ENCODE measurements around the gene RSPH9.

RSPH9 gene

GRCh38 chr6:43676962-43677606 lies 32.2 kb downstream of the RSPH9 start:
- no peaks in the 10 kb centered on the region for H3K27me3 Mint-ChIP-seq
- H3K36me3 Mint-ChIP-seq (ENCODE audit: insufficient read depth): peaks cover 55% of the 10 kb centered on the region
- H3K4me1 Mint-ChIP-seq (ENCODE audit: low read depth in 2 of 2): peaks cover 0 to 1% of the 10 kb centered on the region in 2 donors
- no peak for DNase-seq
- no peak overlapping the region for H3K4me3 Mint-ChIP-seq
- H3K9me3 Mint-ChIP-seq: no peaks in the 10 kb centered on the region
- H3K27ac Mint-ChIP-seq: no peak overlapping the region
- ATAC-seq (replicated peaks): no peak

GRCh38 chr6:43677759-43678158 lies 32.9 kb downstream of the RSPH9 start:
- H3K27ac Mint-ChIP-seq: no peak overlapping the region
- peaks cover 2 to 8% of the 10 kb centered on the region in 2 donors for H3K4me1 Mint-ChIP-seq (ENCODE audit: low read depth in 2 of 2)
- no peak for ATAC-seq (replicated peaks)

GRCh38 chr6:43678341-43678740 lies 33.5 kb downstream of the RSPH9 start:
- Mint-ChIP-seq H3K9me3 (no peaks in the 10 kb centered on the region), H3K36me3 (ENCODE audit: insufficient read depth) (peaks cover 45% of the 10 kb centered on the region), H3K4me1 (ENCODE audit: low read depth in 2 of 2) (peaks cover 6 to 13% of the 10 kb centered on the region in 2 donors), H3K4me3 (no peak overlapping the region), H3K27me3 (no peaks in the 10 kb centered on the region), H3K27ac (no peak overlapping the region)
- DNase-seq (no peak), ATAC-seq (replicated peaks) (no peak)

More at GRCh38 chr6:43677759-43678158, 32.9 kb downstream of the RSPH9 start:
- no peak for DNase-seq
- H3K9me3 Mint-ChIP-seq: no peaks in the 10 kb centered on the region
- no peak overlapping the region for H3K4me3 Mint-ChIP-seq
- H3K27me3 Mint-ChIP-seq: no peaks in the 10 kb centered on the region
- H3K36me3 Mint-ChIP-seq (ENCODE audit: insufficient read depth): peaks cover 48% of the 10 kb centered on the region

DNA sequence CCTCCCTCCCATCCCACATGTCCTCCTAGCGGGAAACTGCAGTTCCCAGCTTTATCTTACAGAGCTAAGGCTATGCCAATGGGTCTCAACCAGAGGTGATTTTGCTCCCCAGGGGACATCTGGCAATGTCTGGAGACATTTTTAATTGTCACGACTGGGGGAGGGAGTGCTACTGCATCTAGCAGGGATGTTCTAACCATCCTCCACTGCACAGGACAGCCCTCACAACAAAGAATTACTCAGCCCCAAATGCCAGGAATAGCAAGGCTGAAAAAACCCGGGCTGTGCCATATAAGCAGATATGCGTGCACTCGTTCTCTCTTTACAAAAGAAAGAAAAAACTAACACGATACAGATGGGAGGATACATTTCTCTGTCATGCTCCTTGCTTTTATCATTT lies 34.2 kb downstream of the RSPH9 start:
- H3K4me1 Mint-ChIP-seq (ENCODE audit: low read depth in 2 of 2): peaks cover 10 to 18% of the 10 kb centered on the region in 2 donors
- H3K27ac Mint-ChIP-seq: no peak overlapping the region
- no peak for DNase-seq
- H3K9me3 Mint-ChIP-seq: no peaks in the 10 kb centered on the region
- H3K36me3 Mint-ChIP-seq (ENCODE audit: insufficient read depth): peaks cover 39% of the 10 kb centered on the region
- no peak overlapping the region for H3K4me3 Mint-ChIP-seq
- no peaks in the 10 kb centered on the region for H3K27me3 Mint-ChIP-seq
- ATAC-seq (replicated peaks): no peak

DNA sequence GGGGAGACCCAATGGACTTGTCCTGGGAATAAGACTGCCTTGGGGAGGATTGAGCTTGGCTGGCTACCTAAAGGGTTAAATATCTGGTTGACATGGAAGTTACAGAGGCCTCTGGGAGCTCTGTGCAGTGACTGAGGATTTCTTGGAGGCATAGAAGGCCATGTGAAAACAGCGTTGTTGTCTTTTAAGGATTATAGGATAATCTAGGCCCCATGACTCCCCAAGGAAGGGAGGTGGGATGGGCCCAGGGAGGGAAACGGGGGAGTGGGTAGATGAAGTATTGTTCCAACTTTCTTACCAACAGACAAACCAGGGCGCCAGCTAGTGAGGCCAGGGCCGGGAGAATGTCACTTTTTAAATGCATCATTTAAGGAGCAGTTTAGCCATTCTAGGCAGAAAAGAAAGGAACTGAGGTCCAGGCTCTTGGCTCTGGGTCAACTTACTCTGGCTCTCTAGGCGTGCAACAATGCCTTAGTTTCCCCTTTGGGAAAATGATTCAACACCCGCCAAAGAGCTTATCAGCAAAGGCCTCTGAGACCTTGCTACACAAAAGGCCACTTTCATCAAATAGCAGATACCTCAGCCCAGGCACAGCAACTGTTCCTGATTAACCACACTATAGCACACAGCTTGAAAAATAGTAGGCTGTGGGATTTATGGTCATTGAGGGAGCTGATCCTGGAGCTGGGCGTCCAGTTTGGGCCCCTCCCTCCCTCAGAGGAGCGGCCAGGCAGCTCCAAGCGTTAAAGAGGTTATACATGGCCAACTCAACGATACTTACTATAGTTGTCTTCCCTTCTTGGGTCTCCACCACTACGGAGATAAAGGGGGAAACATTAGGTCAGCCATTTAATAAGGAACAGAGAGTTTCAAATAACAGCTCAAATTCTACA lies 35.7 kb downstream of the RSPH9 start:
- no peak for DNase-seq
- no peak for ATAC-seq (replicated peaks)
- H3K27me3 Mint-ChIP-seq: no peaks in the 10 kb centered on the region
- H3K9me3 Mint-ChIP-seq: no peaks in the 10 kb centered on the region
- H3K4me3 Mint-ChIP-seq: no peak overlapping the region
- peaks cover 27% of the 10 kb centered on the region for H3K36me3 Mint-ChIP-seq (ENCODE audit: insufficient read depth)
- peaks cover 14 to 30% of the 10 kb centered on the region in 2 donors for H3K4me1 Mint-ChIP-seq (ENCODE audit: low read depth in 2 of 2)
- no peak overlapping the region for H3K27ac Mint-ChIP-seq

GRCh38 chr6:43681303-43681702 lies 36.5 kb downstream of the RSPH9 start:
- Mint-ChIP-seq H3K27ac (no peak overlapping the region), H3K36me3 (ENCODE audit: insufficient read depth) (peaks cover 28% of the 10 kb centered on the region), H3K4me3 (no peak overlapping the region), H3K27me3 (no peaks in the 10 kb centered on the region), H3K9me3 (no peaks in the 10 kb centered on the region), H3K4me1 (ENCODE audit: low read depth in 2 of 2) (peaks cover 15 to 34% of the 10 kb centered on the region in 2 donors)
- ATAC-seq (replicated peaks): no peak
- DNase-seq: no peak

DNA sequence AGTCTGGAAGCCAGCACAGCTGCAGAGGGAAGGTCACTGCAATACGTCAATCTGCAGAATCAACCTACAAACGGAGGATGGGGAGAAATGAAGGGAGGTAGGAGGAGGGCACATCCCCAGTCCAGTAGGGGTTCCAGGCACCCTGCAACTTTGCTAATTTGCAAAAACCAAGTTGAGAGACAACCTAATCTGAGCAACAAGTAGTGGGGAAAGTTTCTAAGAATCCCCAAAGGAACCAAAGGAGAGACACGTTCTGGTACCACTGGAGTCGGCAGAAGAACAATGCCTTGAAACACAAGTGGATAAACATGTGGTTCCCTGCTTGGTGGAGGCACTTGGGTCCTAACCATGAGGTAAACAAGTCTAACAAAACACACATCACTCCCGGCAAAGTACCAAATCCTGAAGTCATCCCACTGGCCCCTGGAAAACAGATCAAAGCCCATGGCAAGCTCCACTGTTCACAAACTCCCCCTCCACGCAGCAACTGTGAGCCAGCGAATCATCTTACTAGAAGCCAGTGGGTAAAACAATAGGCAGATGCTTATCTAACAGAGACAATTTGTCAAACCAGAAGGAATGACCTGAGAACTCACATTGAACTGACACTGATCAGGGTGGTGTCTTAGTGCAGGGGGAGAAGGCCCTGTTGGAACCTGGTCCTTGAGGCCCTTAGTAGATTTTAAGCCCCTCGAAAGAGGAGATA lies 38.0 kb downstream of the RSPH9 start:
- H3K4me1 Mint-ChIP-seq (ENCODE audit: low read depth in 2 of 2): peaks cover 23 to 46% of the 10 kb centered on the region in 2 donors
- H3K9me3 Mint-ChIP-seq: no peaks in the 10 kb centered on the region
- H3K36me3 Mint-ChIP-seq (ENCODE audit: insufficient read depth): peaks cover 19% of the 10 kb centered on the region
- H3K27ac Mint-ChIP-seq: peak overlapping the region in 1 of 2 donors; percentile 10
- no peaks in the 10 kb centered on the region for H3K27me3 Mint-ChIP-seq
- DNase-seq: no peak
- ATAC-seq (replicated peaks): no peak
- no peak overlapping the region for H3K4me3 Mint-ChIP-seq

DNA sequence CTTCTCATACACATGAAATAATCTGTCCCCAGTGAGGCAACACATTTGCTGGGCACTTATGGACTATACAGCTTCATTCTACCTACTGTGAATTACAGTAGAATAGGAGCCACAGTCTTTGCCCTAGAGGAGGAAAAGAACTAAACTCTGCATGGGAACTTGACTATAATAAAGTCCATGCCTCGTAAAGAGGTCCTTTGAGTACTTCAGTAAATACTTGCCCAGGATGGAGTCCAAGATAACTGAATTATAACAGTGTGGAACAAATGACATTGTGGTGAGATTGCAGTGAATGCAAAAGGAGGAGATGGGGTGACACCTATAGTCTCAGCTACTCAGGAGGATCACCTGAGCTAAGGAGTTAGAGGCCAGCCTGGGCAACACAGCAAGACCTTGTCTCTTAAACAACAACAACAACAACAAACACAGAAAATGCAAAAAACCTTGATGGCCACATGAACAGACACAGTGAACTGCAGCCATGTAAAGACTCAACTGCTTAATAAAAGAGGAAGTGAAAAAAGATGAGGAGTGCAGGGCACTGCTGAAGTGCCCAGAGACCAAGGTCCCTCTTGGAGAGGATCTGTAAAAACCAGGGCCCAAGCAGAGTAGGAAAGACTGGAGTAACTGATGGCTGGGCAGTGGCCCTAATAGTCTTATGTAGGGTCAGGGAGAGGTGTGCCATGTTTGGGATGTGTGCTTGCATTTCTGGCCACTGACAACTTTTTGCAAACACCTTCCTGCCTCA lies 39.0 kb downstream of the RSPH9 start:
- ATAC-seq (replicated peaks) (no peak), DNase-seq (no peak)
- peaks cover 11% of the 10 kb centered on the region for H3K36me3 Mint-ChIP-seq (ENCODE audit: insufficient read depth)
- H3K4me1 Mint-ChIP-seq (ENCODE audit: low read depth in 2 of 2): peaks cover 26 to 51% of the 10 kb centered on the region in 2 donors
- no peaks in the 10 kb centered on the region for H3K9me3 Mint-ChIP-seq
- H3K4me3 Mint-ChIP-seq: no peak overlapping the region
- no peaks in the 10 kb centered on the region for H3K27me3 Mint-ChIP-seq
- H3K27ac Mint-ChIP-seq: peak overlapping the region in 1 of 2 donors; percentile 2

- ATAC-seq (replicated peaks): no peak
- H3K4me1 Mint-ChIP-seq (ENCODE audit: low read depth in 2 of 2): peaks cover 26 to 51% of the 10 kb centered on the region in 2 donors
These were observed 42.2 kb downstream of the RSPH9 start for GRCh38 chr6:43687079-43687436.

GRCh38 chr6:43687437-43688347 lies 42.9 kb downstream of the RSPH9 start, which contains the start of gene MRPS18A:
TSS of gene MRPS18A (minus strand) at chr6:43687791. CDS start at chr6:43687779, 12 bp downstream.
- H3K36me3 Mint-ChIP-seq (ENCODE audit: insufficient read depth): peaks cover 3% of the 10 kb centered on the region
- peak; percentile 98 for ATAC-seq (replicated peaks)

More at GRCh38 chr6:43687079-43687436, 42.2 kb downstream of the RSPH9 start:
- Mint-ChIP-seq H3K27ac (peak overlapping the region; percentile 94), H3K36me3 (ENCODE audit: insufficient read depth) (peaks cover 3% of the 10 kb centered on the region), H3K27me3 (no peaks in the 10 kb centered on the region), H3K9me3 (no peaks in the 10 kb centered on the region), H3K4me3 (peak overlapping the region; percentile 92 to 94)
- DNase-seq: no peak

DNA sequence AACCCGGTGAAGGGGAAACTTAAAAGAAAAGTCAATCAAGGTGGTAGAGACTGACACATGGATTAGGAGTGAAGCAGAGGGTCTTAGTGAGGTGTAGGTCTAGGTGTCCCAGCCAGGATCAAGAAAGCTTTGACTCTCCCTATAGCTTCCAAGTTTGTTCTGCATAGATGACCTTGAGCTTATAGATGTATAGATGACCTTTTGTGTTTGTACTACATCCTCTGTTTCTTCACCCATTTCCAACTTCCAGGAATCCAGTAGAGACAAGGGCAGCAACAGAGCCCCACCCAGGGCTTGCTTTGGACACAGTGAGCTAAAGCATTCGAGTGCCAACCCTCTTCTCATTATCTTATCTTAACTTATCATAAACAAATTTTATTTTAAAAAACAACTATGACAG lies 44.6 kb downstream of the RSPH9 start:
- no peak for DNase-seq
- Mint-ChIP-seq H3K36me3 (ENCODE audit: insufficient read depth) (peaks cover 3% of the 10 kb centered on the region), H3K4me1 (ENCODE audit: low read depth in 2 of 2) (peaks cover 14 to 30% of the 10 kb centered on the region in 2 donors), H3K27me3 (peaks cover 6 to 9% of the 10 kb centered on the region in 2 donors), H3K9me3 (no peaks in the 10 kb centered on the region), H3K27ac (no peak overlapping the region), H3K4me3 (no peak overlapping the region)
- no peak for ATAC-seq (replicated peaks)

More at GRCh38 chr6:43687437-43688347, 42.9 kb downstream of the RSPH9 start, which contains the start of gene MRPS18A:
- DNase-seq: peak; percentile 68 to 72 (median 70)
- Mint-ChIP-seq H3K27ac (peak within 1 kb of the TSS; percentile 94), H3K9me3 (no peaks in the 10 kb centered on the region), H3K27me3 (peaks cover 0 to 5% of the 10 kb centered on the region in 2 donors), H3K4me1 (ENCODE audit: low read depth in 2 of 2) (peaks cover 24 to 44% of the 10 kb centered on the region in 2 donors), H3K4me3 (peak within 1 kb of the TSS; percentile 92 to 94)
